LNCAP (cell line): ENCODE measurements around the gene ELK3.

ENCODE experiments used
- TF ChIP-seq, protein P1 (sequence below): fragments of 450-650 bp; IDR thresholded peaks from 2 replicates; pipeline ENCODE4 v1.5.1; 2017; ENCODE audit warnings: mild to moderate bottlenecking

The ELK3 gene

DNA sequence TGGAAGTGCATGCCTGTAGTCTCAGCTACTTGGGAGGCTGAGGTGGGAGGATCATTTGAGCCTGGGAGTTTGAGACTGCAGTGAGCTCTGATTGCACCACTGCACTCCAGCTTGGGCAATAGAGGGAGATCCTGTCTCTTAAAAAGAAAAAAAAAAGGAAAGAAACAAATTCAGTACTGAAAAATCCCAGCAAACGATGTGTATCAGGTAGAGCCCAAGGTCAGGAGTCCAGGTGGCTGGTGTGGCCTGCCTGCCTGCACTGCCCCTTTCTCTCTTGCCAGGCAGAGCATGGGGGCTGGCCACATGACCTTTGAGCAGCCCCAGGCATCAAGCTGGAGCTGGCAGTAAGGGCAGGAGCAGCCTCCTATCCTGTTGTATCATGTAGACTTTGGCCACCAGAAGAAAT lies 31.8 kb downstream of the ELK3 start:
- TF ChIP-seq, protein P1, sequence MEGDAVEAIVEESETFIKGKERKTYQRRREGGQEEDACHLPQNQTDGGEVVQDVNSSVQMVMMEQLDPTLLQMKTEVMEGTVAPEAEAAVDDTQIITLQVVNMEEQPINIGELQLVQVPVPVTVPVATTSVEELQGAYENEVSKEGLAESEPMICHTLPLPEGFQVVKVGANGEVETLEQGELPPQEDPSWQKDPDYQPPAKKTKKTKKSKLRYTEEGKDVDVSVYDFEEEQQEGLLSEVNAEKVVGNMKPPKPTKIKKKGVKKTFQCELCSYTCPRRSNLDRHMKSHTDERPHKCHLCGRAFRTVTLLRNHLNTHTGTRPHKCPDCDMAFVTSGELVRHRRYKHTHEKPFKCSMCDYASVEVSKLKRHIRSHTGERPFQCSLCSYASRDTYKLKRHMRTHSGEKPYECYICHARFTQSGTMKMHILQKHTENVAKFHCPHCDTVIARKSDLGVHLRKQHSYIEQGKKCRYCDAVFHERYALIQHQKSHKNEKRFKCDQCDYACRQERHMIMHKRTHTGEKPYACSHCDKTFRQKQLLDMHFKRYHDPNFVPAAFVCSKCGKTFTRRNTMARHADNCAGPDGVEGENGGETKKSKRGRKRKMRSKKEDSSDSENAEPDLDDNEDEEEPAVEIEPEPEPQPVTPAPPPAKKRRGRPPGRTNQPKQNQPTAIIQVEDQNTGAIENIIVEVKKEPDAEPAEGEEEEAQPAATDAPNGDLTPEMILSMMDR = no peak

DNA sequence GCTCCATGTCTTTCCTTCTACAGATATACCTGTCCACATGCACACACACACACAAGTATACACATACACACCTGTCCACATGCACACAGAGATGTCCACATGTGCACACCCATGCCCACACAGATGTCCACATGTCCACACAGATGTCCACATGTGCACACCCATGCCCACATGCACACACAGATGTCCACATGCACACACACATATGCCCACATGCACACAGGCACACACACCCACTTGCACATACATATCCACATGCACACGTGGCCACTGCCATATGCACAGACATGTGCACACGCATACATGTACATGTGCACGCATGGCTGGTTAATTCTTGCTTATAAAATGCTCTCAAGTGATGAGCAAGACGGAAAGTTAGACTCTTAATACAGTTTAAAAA lies 32.2 kb downstream of the ELK3 start:
- TF ChIP-seq, protein P1 = no peak

DNA sequence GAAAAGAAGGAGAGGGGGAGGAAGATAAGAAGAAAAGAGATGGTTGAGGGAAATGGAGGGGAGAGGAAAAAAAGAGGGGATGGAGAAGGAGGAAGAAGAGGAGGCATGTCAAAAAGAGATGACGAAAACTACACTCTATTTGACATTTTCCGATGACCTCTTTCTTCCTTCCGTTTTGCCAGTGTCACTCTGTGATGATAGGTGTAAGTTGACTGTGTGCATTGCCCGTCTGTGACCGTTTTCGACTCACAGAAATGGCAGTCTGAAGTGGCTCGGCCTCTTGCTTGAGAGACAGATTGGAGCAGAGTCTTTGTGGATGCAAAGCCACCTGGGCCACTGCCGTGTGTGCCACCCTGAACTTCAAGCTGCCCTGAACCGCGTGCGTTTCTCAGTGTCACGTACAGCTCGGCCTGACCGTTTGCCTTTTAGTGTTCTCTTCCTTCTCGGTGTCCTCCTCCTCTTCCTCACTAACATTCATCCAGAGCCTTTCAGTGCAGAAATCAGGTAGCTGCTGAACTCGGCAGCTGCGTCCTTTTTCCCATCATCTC lies 32.7 kb downstream of the ELK3 start:
- TF ChIP-seq, protein P1 = no peak

DNA sequence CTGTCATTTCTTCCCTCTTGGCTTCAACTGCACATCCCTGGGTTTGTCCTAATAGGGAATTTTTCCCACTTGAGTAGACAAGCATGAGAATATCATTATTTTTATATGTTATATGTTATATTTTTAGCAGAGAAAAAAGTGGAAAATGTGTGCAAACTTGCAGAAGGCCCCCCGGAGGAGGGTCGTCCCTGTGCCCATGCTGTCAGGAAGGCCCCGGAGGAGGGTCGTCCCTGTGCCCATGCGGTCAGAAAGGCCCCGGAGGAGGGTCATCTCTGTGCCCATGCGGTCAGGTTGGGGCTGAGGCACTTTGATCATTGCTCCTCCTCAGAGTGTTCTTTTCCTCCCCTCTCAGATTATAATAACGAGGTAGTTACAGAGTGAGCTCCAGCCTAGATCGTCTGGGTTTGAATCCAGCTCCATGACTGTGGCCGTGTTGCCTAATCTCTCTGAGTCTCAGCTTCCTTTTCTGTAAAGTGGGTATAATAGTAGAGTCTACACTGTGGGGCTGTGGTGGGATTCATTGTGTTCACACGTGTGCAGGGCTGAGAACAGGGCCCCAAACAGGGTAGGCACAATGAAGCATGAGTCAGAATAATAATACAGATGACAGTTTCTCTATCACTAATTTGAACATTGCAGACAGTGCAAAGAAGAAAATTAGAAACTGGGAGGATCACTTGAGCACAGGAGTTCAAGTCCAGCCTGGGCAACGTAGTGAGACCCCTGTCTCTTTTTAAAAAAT lies 33.4 kb downstream of the ELK3 start:
- TF ChIP-seq, protein P1 = no peak

DNA sequence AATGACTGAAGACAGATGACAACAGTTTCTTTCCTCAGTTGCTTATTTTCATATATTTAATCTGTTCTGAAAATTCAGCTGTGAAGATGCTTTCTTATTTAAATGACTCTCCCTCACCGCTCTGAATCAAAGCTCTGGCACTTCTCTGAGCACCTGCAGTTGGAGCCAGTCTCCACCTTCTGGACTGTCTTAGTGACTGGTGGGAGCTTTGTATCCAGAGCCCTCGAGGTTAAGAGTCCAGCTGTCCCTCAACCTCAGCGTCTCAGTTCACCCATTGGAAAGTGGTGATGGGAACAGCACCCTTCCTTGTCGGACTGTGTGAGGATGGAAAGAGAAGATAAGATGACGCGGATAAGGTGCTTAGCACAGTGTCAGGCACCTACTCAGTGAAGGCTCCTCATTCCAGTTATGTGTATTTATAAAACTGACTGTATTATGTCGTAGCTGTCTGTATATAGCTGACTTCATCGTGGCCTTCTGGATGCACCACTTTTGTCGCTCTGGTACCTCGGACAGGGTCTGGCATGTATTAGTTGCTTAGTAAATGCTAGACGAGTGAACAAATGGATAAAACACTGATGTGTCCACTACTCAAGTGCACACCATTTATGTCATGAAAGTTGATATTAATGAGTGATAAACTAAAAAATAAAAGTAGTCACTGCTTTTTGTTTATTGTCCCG lies 34.5 kb downstream of the ELK3 start:
- TF ChIP-seq, protein P1 = no peak

DNA sequence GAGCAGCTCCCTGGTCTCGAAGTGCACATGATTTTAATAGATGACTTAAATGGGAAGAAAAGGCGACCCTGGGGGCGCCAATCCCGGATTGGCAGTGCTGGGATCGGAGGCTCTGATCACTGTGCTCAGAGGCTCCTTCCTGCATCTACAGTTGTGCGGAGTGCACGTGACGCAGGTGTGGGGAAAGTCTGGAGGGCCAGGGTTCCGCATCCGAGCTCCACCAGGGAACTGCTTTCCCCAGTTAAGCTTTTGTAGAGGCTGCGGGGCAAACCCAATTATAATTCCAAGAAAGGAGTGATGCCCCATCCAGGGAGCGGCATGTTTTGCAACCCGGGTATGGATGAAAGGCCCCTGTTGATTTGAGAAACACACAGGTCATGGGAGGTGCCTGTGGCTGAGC lies 36.5 kb downstream of the ELK3 start:
- TF ChIP-seq, protein P1 = no peak

DNA sequence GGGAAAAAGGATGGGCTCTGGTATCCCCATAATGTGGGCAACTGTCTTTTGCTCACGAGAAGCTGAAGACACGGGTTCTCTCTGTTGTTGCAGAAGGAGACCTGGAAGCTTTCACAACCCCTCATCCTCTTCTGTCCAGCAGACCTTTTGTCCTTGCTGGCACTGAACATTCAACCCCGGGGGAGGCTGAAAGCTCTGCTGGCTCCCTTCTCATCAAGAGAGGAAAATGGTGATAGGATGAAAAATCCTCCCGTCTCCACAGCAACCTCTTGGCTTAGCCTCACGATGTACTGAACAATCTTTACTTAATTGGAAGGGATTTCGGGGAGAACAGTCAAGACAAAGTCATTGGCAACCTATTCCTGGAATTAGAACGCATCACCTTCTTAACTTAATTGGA lies 39.0 kb downstream of the ELK3 start:
- TF ChIP-seq, protein P1 = no peak
